Keratinocyte (primary cell): ENCODE results near the gene CSF3.

Experiments
- EZH2 ChIP-seq: IDR thresholded peaks from one replicate; pipeline ENCODE4 v1.6.1; 2012; ENCODE audit warnings: inconsistent platforms, mild to moderate bottlenecking, low read length, moderate library complexity
- TF ChIP-seq, protein P1 (sequence below), 3 experiments: IDR thresholded peaks in 1 of 3; conservative IDR thresholded peaks in 1 of 3; optimal IDR thresholded peaks in 1 of 3; 2 replicates in 2 of 3; 3 replicates in 1 of 3; pipeline versions ENCODE3 to v1.5.1; 2011; ENCODE audit warnings: low read length in 3 of 3, mild to moderate bottlenecking in 3 of 3, moderate library complexity in 2 of 3, control low read depth in 1 of 3, inconsistent platforms in 1 of 3; ENCODE audit not compliant: insufficient read depth in 2 of 3; ENCODE audit errors: extremely low read depth in 1 of 3

GRCh38 chr17:39973496-39973895 lies 41.7 kb upstream of the CSF3 start:
- TF ChIP-seq, protein P1, sequence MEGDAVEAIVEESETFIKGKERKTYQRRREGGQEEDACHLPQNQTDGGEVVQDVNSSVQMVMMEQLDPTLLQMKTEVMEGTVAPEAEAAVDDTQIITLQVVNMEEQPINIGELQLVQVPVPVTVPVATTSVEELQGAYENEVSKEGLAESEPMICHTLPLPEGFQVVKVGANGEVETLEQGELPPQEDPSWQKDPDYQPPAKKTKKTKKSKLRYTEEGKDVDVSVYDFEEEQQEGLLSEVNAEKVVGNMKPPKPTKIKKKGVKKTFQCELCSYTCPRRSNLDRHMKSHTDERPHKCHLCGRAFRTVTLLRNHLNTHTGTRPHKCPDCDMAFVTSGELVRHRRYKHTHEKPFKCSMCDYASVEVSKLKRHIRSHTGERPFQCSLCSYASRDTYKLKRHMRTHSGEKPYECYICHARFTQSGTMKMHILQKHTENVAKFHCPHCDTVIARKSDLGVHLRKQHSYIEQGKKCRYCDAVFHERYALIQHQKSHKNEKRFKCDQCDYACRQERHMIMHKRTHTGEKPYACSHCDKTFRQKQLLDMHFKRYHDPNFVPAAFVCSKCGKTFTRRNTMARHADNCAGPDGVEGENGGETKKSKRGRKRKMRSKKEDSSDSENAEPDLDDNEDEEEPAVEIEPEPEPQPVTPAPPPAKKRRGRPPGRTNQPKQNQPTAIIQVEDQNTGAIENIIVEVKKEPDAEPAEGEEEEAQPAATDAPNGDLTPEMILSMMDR (optimal IDR thresholded peaks at IDR 0.05 in 1 of 3, IDR thresholded peaks at IDR 0.05 in 1 of 3, conservative IDR thresholded peaks at IDR 0.05 in 1 of 3; ENCODE audit: extremely low read depth in 1 of 3, insufficient read depth in 2 of 3, low read length in 3 of 3) = no peak
- TF ChIP-seq EZH2 = no peak
